ENCODE data around the gene RELL2.

The RELL2 gene

GRCh38 chr5:141664733-141665461 is 28.1 kb downstream of the RELL2 start:
- H3K27ac ChIP-seq (ENCODE audit: low read depth, low read length) = no peak overlapping the region
- H4K20me1 ChIP-seq (ENCODE audit: control insufficient read depth, insufficient read depth, low read depth, low read length) = no peaks in the 10 kb centered on the region
- peaks cover 5% of the 10 kb centered on the region for H3K4me1 ChIP-seq (ENCODE audit: control insufficient read depth, low read length)
- H3K4me2 ChIP-seq (ENCODE audit: low read length) = no peak overlapping the region
- H3K9me2 ChIP-seq (replicated peaks; ENCODE audit: control insufficient read depth, low read length) = no peaks in the 10 kb centered on the region
- H3K27me3 ChIP-seq (ENCODE audit: control insufficient read depth, low read length) = no peaks in the 10 kb centered on the region; the same call in 1 of the 2 replicates
- no peak overlapping the region for H3K4me3 ChIP-seq (ENCODE audit: low read length)
- no peaks in the 10 kb centered on the region for H3K36me3 ChIP-seq (ENCODE audit: control insufficient read depth, low read length)
- no peaks in the 10 kb centered on the region; the same call in 1 of the 2 replicates for H3F3A ChIP-seq (ENCODE audit: control insufficient read depth, insufficient read depth)
- TF ChIP-seq CTCF (IDR thresholded peaks at IDR 0.05; ENCODE audit: low read depth, low read length, poor library complexity, severe bottlenecking) = peak; percentile 97
- no peak for TF ChIP-seq EZH2phosphoT487 (IDR thresholded peaks at IDR 0.05; ENCODE audit: borderline replicate concordance, low read length)
- H3K9me3 ChIP-seq (ENCODE audit: control insufficient read depth, insufficient read depth, low read length) = no peaks in the 10 kb centered on the region
- no peaks in the 10 kb centered on the region for H3K79me2 ChIP-seq (ENCODE audit: control insufficient read depth, low read length)

GRCh38 chr5:141665995-141666940 is 29.5 kb downstream of the RELL2 start:
- no peaks in the 10 kb centered on the region for H4K20me1 ChIP-seq (ENCODE audit: control insufficient read depth, insufficient read depth, low read depth, low read length)
- H3K4me2 ChIP-seq (ENCODE audit: low read length) = no peak overlapping the region
- no peak for TF ChIP-seq CTCF (IDR thresholded peaks at IDR 0.05; ENCODE audit: low read depth, low read length, poor library complexity, severe bottlenecking)
- TF ChIP-seq EZH2phosphoT487 (IDR thresholded peaks at IDR 0.05; ENCODE audit: borderline replicate concordance, low read length) = no peak
- H3K79me2 ChIP-seq (ENCODE audit: control insufficient read depth, low read length) = no peaks in the 10 kb centered on the region
- H3K9me3 ChIP-seq (ENCODE audit: control insufficient read depth, insufficient read depth, low read length) = no peaks in the 10 kb centered on the region
- H3K36me3 ChIP-seq (ENCODE audit: control insufficient read depth, low read length) = no peaks in the 10 kb centered on the region
- no peak overlapping the region for H3K27ac ChIP-seq (ENCODE audit: low read depth, low read length)
- no peaks in the 10 kb centered on the region for H3K9me2 ChIP-seq (replicated peaks; ENCODE audit: control insufficient read depth, low read length)
- no peaks in the 10 kb centered on the region; the same call in 1 of the 2 replicates for H3F3A ChIP-seq (ENCODE audit: control insufficient read depth, insufficient read depth)
- no peak overlapping the region for H3K4me3 ChIP-seq (ENCODE audit: low read length)
- H3K4me1 ChIP-seq (ENCODE audit: control insufficient read depth, low read length) = peaks cover 5% of the 10 kb centered on the region
- H3K27me3 ChIP-seq (ENCODE audit: control insufficient read depth, low read length) = no peaks in the 10 kb centered on the region; the same call in 1 of the 2 replicates

- peaks cover 5% of the 10 kb centered on the region for H3K4me1 ChIP-seq (ENCODE audit: control insufficient read depth, low read length)
- H3K36me3 ChIP-seq (ENCODE audit: control insufficient read depth, low read length) = no peaks in the 10 kb centered on the region
- H3K9me2 ChIP-seq (replicated peaks; ENCODE audit: control insufficient read depth, low read length) = no peaks in the 10 kb centered on the region
- no peak overlapping the region for H3K27ac ChIP-seq (ENCODE audit: low read depth, low read length)
- H3K27me3 ChIP-seq (ENCODE audit: control insufficient read depth, low read length) = no peaks in the 10 kb centered on the region
- H3K4me3 ChIP-seq (ENCODE audit: low read length) = no peak overlapping the region
- no peaks in the 10 kb centered on the region for H4K20me1 ChIP-seq (ENCODE audit: control insufficient read depth, insufficient read depth, low read depth, low read length)
- TF ChIP-seq EZH2phosphoT487 (IDR thresholded peaks at IDR 0.05; ENCODE audit: borderline replicate concordance, low read length) (no peak), CTCF (IDR thresholded peaks at IDR 0.05; ENCODE audit: low read depth, low read length, poor library complexity, severe bottlenecking) (no peak)
- no peaks in the 10 kb centered on the region for H3K79me2 ChIP-seq (ENCODE audit: control insufficient read depth, low read length)
- H3F3A ChIP-seq (ENCODE audit: control insufficient read depth, insufficient read depth) = no peaks in the 10 kb centered on the region; the same call in 1 of the 2 replicates
- no peaks in the 10 kb centered on the region for H3K9me3 ChIP-seq (ENCODE audit: control insufficient read depth, insufficient read depth, low read length)
- H3K4me2 ChIP-seq (ENCODE audit: low read length) = no peak overlapping the region
These were observed 31.9 kb downstream of the RELL2 start for GRCh38 chr5:141668601-141669265.

Measured in DOHH2 (cell line).